Muscle layer of colon (tissue), 2 donors: Measurements from ENCODE around the gene CYP2W1.

Source experiments
- H3K27ac ChIP-seq: one replicate; pipeline ENCODE4 v1.7.0; 2013; ENCODE audit warnings: low read depth, mild to moderate bottlenecking, low read length, moderate library complexity
- H3K27me3 ChIP-seq, 2 donors: one replicate each; pipeline ENCODE4 v1.7.0; 2013; ENCODE audit warnings: low read length in 2 of 2, mild to moderate bottlenecking in 2 of 2; ENCODE audit not compliant: insufficient read depth in 2 of 2, control insufficient read depth in 1 of 2
- H3K36me3 ChIP-seq: one replicate; pipeline ENCODE4 v1.7.0; 2013; ENCODE audit warnings: mild to moderate bottlenecking, low read length; ENCODE audit not compliant: insufficient read depth
- H3K4me1 ChIP-seq: one replicate; pipeline ENCODE4 v1.7.0; 2013; ENCODE audit warnings: mild to moderate bottlenecking, low read length; ENCODE audit not compliant: insufficient read depth
- H3K4me3 ChIP-seq, 2 donors: one replicate each; pipeline ENCODE4 v1.7.0; 2013; ENCODE audit warnings: low read length in 2 of 2, low read depth in 1 of 2, mild to moderate bottlenecking in 1 of 2, moderate library complexity in 1 of 2
- H3K9ac ChIP-seq: one replicate; pipeline ENCODE4 v1.7.0; 2013; ENCODE audit warnings: low read length
- H3K9me3 ChIP-seq: one replicate; pipeline ENCODE4 v1.7.0; 2013; ENCODE audit warnings: mild to moderate bottlenecking, low read length
- donor health status: abdominal sarcoma.
- donor health status: Adenocarcinoma of cecum.

Gene CYP2W1

DNA sequence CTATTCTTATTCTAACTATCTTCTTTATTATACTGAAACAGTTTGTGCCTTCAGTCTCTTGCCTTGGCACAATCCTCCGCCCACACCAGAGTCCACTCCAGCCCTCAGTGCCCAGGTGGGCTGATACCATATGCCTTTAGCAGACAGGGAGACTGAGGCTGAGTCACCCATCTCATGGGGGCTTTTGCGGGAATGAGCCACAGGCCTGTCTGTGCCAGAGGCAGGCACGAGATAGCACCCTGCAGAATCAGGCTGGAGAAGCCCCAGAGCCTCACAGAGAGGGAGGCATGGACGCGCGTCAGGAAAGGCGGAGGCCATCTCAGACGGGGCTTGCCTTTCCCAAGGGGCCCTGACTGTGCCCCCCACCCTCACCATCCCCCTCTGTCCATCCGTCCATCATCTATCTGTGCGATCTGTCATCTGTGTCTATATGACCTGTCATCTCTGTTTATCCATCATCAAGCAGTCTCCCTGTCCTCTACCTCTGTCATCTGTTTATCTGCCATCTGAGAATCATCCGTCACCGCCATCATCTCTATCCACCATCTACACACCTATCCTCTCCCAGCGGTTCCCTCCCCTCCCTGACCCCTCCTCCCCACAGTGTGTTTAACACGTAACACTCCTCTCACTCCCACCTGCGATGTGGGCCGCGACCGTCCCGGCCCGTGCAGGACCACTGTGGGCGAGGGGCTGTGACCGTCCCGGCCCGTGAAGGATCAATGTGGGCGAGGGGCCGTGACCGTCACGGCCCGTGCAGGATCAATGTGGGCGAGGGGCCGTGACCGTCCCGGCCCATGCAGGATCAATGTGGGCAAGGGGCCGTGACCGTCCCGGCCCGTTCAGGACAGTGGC lies 21.2 kb upstream of the CYP2W1 start:
- Histone ChIP-seq H3K9me3 (no peaks in the 10 kb centered on the region), H3K27me3 (peaks cover 0 to 6% of the 10 kb centered on the region in 2 donors), H3K36me3 (peaks cover 2% of the 10 kb centered on the region), H3K27ac (no peak overlapping the region), H3K4me3 (no peak overlapping the region), H3K9ac (no peak overlapping the region), H3K4me1 (peaks cover 30% of the 10 kb centered on the region)

DNA sequence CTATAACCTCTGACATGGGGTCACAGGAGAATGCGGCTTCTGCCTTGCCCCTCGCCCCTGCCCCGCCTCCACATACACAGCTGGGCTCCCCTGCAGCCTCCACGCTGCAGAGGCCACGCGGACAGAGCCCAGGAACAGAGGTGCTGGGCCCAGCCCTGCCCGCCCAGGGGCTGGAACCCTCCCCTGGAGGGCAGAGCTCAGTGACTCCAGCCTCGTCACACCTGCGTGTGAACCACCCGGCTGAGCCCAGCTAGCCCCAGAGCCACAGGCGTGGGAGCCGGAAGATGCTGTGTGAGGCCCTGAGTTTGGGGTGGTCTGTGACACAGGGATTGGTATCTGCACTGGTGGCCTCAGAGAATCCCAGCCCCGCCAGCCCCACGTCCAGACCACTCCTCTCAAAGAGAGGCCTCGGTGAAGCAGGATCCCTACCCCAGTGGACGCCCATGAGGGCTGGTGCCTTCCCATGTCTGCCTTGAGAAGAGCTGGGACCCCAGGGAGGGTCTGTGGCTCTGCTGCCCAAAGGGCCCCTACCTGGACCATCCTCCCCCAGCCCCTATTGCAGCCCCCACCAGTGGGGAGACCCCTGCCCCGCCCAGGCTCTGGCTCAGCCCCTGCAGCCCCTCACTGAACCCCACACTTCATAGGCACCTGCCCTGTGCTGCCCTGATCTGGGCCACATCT lies 20.4 kb upstream of the CYP2W1 start:
- Histone ChIP-seq H3K9ac (no peak overlapping the region), H3K27ac (no peak overlapping the region), H3K27me3 (peaks cover 0 to 4% of the 10 kb centered on the region in 2 donors), H3K4me1 (peaks cover 30% of the 10 kb centered on the region), H3K4me3 (no peak overlapping the region), H3K9me3 (no peaks in the 10 kb centered on the region), H3K36me3 (peaks cover 9% of the 10 kb centered on the region)

DNA sequence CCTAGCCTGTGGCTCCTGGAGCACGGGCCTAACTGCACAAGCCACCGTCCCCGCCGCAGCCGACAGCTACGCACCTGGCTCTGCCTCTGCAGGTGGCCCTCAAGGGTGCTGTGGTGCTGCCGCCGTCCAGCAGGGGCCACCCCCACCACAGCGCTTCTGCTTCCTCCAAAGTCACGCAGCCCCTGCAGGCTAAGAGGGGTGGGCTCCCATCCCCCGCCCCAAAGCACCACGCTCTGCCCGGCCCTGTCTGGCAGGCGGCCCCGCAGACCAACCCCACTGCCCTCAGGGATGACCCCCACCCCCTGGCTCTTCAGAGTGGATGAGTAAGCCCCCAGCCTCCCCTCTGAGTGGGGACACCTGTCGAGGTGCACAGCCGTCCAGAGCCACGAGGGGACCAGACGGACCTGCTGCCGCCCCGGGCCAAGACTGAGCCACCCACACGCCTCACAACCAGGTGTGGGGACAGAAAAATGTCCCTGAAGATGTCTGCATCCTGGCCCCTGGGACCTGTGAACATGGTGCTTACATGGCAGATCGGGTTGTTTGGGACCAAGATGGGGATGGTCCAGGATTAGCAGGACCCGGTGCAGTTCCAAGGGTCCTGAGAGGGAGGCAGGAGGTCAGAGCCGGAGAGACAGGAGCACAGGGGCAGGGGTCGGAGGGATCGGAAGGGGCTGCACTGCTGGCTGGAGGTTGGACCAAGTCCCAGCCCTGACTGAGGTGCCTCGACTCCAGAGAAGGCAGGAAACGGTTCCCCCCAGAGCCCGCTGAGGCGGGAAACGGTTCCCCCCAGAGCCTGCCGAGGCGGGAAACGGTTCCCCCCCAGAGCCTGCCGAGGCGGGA lies 19.5 kb upstream of the CYP2W1 start:
- Histone ChIP-seq H3K4me1 (peaks cover 30% of the 10 kb centered on the region), H3K9me3 (no peaks in the 10 kb centered on the region), H3K27me3 (no peaks in the 10 kb centered on the region), H3K27ac (no peak overlapping the region), H3K36me3 (peaks cover 17% of the 10 kb centered on the region), H3K9ac (no peak overlapping the region), H3K4me3 (no peak overlapping the region)

GRCh38 chr7:964401-965231 lies 18.4 kb upstream of the CYP2W1 start:
- no peaks in the 10 kb centered on the region for H3K9me3 ChIP-seq
- H3K4me1 ChIP-seq: peaks cover 30% of the 10 kb centered on the region
- peaks cover 26% of the 10 kb centered on the region for H3K36me3 ChIP-seq
- peak overlapping the region; percentile 13 for H3K9ac ChIP-seq
- peak overlapping the region in 1 of 2 donors; percentile 52 for H3K4me3 ChIP-seq
- H3K27me3 ChIP-seq: no peaks in the 10 kb centered on the region
- H3K27ac ChIP-seq: peak overlapping the region; percentile 75

DNA sequence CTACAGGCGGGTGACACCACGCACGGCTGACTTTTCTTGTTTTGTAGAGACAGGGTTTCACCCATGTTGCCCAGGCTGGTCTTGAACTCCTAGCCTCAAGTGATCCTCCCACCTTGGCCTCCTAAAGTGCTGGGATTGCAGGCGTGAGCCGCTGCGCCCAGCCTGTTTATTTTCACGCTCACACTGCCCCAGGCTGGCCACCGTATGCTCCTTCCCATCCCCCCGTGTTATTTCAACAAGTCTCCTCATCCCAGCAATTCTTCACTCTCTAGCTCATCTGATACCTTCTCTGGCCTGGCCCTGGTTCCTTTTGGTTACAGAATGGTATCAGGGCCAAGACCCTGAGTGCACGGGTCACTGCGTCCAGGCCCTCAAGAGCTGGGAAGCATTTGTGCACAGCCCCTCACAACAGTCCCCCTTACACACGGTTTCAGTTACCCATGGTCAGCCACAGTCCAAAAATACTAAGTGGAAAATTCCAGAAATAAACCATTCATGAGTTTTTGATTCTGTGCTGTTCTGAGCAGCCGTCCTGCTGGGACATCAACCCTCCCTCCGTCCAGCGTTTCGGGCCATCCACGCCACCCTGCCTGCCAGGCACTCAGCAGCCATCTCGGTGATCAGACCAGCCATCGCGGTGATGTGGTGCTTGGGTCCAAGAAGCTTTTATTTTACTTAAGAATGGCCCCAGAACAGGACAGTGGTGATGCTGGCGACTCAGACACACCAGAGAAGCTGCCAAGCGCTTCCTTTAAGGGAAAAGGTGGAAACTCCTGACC lies 16.5 kb upstream of the CYP2W1 start:
- H3K27me3 ChIP-seq: no peaks in the 10 kb centered on the region
- no peak overlapping the region for H3K27ac ChIP-seq
- no peak overlapping the region for H3K9ac ChIP-seq
- H3K4me1 ChIP-seq: peaks cover 31% of the 10 kb centered on the region
- H3K9me3 ChIP-seq: no peaks in the 10 kb centered on the region
- peaks cover 36% of the 10 kb centered on the region for H3K36me3 ChIP-seq
- H3K4me3 ChIP-seq: no peak overlapping the region

GRCh38 chr7:967361-968082 lies 15.5 kb upstream of the CYP2W1 start:
- Histone ChIP-seq H3K4me1 (peaks cover 29% of the 10 kb centered on the region), H3K9ac (no peak overlapping the region), H3K4me3 (no peak overlapping the region), H3K9me3 (no peaks in the 10 kb centered on the region), H3K27me3 (no peaks in the 10 kb centered on the region), H3K36me3 (peaks cover 42% of the 10 kb centered on the region), H3K27ac (no peak overlapping the region)

- Histone ChIP-seq H3K9me3 (no peaks in the 10 kb centered on the region), H3K4me1 (peaks cover 32% of the 10 kb centered on the region)
Observed at GRCh38 chr7:968205-969105, 14.5 kb upstream of the CYP2W1 start.

GRCh38 chr7:969403-969802 lies 13.6 kb upstream of the CYP2W1 start:
- peaks cover 51% of the 10 kb centered on the region for H3K36me3 ChIP-seq
- H3K4me1 ChIP-seq: peaks cover 24% of the 10 kb centered on the region
- H3K27ac ChIP-seq: no peak overlapping the region
- no peak overlapping the region for H3K9ac ChIP-seq
- H3K9me3 ChIP-seq: no peaks in the 10 kb centered on the region
- H3K4me3 ChIP-seq: no peak overlapping the region
- no peaks in the 10 kb centered on the region for H3K27me3 ChIP-seq

More at GRCh38 chr7:968205-969105, 14.5 kb upstream of the CYP2W1 start:
- Histone ChIP-seq H3K27me3 (no peaks in the 10 kb centered on the region), H3K27ac (no peak overlapping the region), H3K9ac (no peak overlapping the region), H3K4me3 (no peak overlapping the region), H3K36me3 (peaks cover 51% of the 10 kb centered on the region)

- H3K9ac ChIP-seq: no peak overlapping the region
- H3K27me3 ChIP-seq: no peaks in the 10 kb centered on the region
- H3K36me3 ChIP-seq: peaks cover 51% of the 10 kb centered on the region
- peaks cover 13% of the 10 kb centered on the region for H3K4me1 ChIP-seq
- H3K27ac ChIP-seq: no peak overlapping the region
- no peak overlapping the region for H3K4me3 ChIP-seq
- no peaks in the 10 kb centered on the region for H3K9me3 ChIP-seq
Observed at GRCh38 chr7:970744-971143, 12.2 kb upstream of the CYP2W1 start.
